ENCODE results near the gene CDON. TPM values are rescaled to one million over a fixed set of nuclear protein-coding genes. Genes with fewer than 3 reads are reported as not detected.
A peak's percentile ranks its signal among the peaks of the same experiment; 100 is the strongest.

CDON gene
- total and polyA plus RNA-seq, 8 donors: 0.80 to 10.7 (median 2.9) TPM

GRCh38 chr11:126026579-126026978 lies 36.1 kb downstream of the CDON start:
- no peaks in the 10 kb centered on the region for H3K9me3 ChIP-seq
- DNase-seq (no peak), FAIRE-seq (no peak), ATAC-seq (no peak)
- TF ChIP-seq, protein P1, sequence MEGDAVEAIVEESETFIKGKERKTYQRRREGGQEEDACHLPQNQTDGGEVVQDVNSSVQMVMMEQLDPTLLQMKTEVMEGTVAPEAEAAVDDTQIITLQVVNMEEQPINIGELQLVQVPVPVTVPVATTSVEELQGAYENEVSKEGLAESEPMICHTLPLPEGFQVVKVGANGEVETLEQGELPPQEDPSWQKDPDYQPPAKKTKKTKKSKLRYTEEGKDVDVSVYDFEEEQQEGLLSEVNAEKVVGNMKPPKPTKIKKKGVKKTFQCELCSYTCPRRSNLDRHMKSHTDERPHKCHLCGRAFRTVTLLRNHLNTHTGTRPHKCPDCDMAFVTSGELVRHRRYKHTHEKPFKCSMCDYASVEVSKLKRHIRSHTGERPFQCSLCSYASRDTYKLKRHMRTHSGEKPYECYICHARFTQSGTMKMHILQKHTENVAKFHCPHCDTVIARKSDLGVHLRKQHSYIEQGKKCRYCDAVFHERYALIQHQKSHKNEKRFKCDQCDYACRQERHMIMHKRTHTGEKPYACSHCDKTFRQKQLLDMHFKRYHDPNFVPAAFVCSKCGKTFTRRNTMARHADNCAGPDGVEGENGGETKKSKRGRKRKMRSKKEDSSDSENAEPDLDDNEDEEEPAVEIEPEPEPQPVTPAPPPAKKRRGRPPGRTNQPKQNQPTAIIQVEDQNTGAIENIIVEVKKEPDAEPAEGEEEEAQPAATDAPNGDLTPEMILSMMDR (IDR thresholded peaks at IDR 0.05): no peak
- H3K4me3 ChIP-seq: no peak overlapping the region
- intact Hi-C loops (cut with DNase I): no loop called here
- H3K27me3 ChIP-seq: no peaks in the 10 kb centered on the region
- no peaks in the 10 kb centered on the region for H3K36me3 ChIP-seq
- no peak overlapping the region for H3K27ac ChIP-seq
- 24 to 26% methylated on average over 2 of the region's 2 CpGs for WGBS, 2 donors
- H3K4me1 ChIP-seq: no peaks in the 10 kb centered on the region

DNA sequence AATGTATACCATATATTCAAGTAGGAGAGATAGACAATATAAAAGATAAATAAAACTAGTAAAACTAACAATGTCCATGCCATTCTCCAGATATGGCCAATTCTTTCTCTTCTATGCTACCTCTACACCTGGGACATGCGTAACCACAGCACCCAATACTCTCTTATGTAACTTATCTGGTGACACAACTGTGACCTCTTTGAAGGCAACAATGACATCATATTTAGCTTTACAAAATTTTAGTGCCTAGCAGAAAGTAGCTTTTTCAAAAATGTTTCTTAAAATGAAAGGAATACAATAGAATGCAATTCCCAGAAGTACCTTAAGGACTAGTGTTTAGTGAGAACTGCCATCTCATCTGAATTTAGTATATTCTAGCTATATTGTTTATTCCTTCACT lies 36.8 kb downstream of the CDON start:
- FAIRE-seq: no peak
- H3K27ac ChIP-seq: no peak overlapping the region
- H3K4me1 ChIP-seq: no peaks in the 10 kb centered on the region
- H3K27me3 ChIP-seq: no peaks in the 10 kb centered on the region
- no peaks in the 10 kb centered on the region for H3K36me3 ChIP-seq
- no peak for ATAC-seq
- 38 to 50% methylated on average over 1 of the region's 1 CpG for WGBS, 2 donors
- TF ChIP-seq, protein P1 (IDR thresholded peaks at IDR 0.05): no peak
- intact Hi-C loops (cut with DNase I): no loop called here
- H3K9me3 ChIP-seq: no peaks in the 10 kb centered on the region
- no peak overlapping the region for H3K4me3 ChIP-seq
- DNase-seq: no peak

- Histone ChIP-seq H3K36me3 (no peaks in the 10 kb centered on the region), H3K4me1 (no peaks in the 10 kb centered on the region), H3K9me3 (no peaks in the 10 kb centered on the region), H3K27me3 (no peaks in the 10 kb centered on the region), H3K4me3 (no peak overlapping the region), H3K27ac (no peak overlapping the region)
- TF ChIP-seq, protein P1 (IDR thresholded peaks at IDR 0.05): no peak
- FAIRE-seq: no peak
- no peak for DNase-seq
- 80 to 83% methylated on average over 5 of the region's 5 CpGs for WGBS, 2 donors
- peak in 3 of 4 donors; percentile 41 to 65 (median 54) for ATAC-seq
- intact Hi-C loops (cut with DNase I): no loop called here
Observed at GRCh38 chr11:126024123-126024522, 38.5 kb downstream of the CDON start.

GRCh38 chr11:126012852-126013251 lies 49.8 kb downstream of the CDON start:
- DNase-seq (no peak), FAIRE-seq (no peak), ATAC-seq (no peak)
- intact Hi-C loops (cut with DNase I): no loop called here
- Histone ChIP-seq H3K27me3 (no peaks in the 10 kb centered on the region), H3K9me3 (no peaks in the 10 kb centered on the region), H3K27ac (no peak overlapping the region), H3K4me1 (no peaks in the 10 kb centered on the region), H3K4me3 (no peak overlapping the region), H3K36me3 (no peaks in the 10 kb centered on the region)
- WGBS, 2 donors: 84 to 92% methylated on average over 2 of the region's 2 CpGs
- TF ChIP-seq, protein P1 (IDR thresholded peaks at IDR 0.05): no peak

GRCh38 chr11:126011754-126012153 lies 50.9 kb downstream of the CDON start:
- H3K36me3 ChIP-seq: no peaks in the 10 kb centered on the region
- DNase-seq (no peak), ATAC-seq (no peak), FAIRE-seq (no peak)
- no peaks in the 10 kb centered on the region for H3K4me1 ChIP-seq
- no peak overlapping the region for H3K4me3 ChIP-seq
- no peak overlapping the region for H3K27ac ChIP-seq
- TF ChIP-seq, protein P1 (IDR thresholded peaks at IDR 0.05): no peak
- intact Hi-C loops (cut with DNase I): no loop called here
- no peaks in the 10 kb centered on the region for H3K9me3 ChIP-seq
- WGBS, 2 donors: 80 to 87% methylated on average over 4 of the region's 4 CpGs
- H3K27me3 ChIP-seq: no peaks in the 10 kb centered on the region
